ENCODE results near the gene RASL11B. TPM values are rescaled to one million over a fixed set of nuclear protein-coding genes. Genes with fewer than 3 reads are reported as not detected.

RASL11B gene
- total RNA-seq, 3 donors from 2014 or later = 3.1 to 4.9 TPM; not detected in 1

- intact Hi-C loops (cut with DNase I; ENCODE audit: low total_unique reads) = no loop called here
These were observed 21.4 kb upstream of the RASL11B start for GRCh38 chr4:52840531-52841370.

GRCh38 chr4:52841682-52842456 is 20.2 kb upstream of the RASL11B start:
- H3K27ac ChIP-seq = peak overlapping the region; percentile 67 to 86
- H3K27me3 ChIP-seq = no peaks in the 10 kb centered on the region
- H3K4me1 ChIP-seq = peaks cover 10 to 11% of the 10 kb centered on the region in 2 donors
- no peaks in the 10 kb centered on the region for H3K9me3 ChIP-seq
- no peaks in the 10 kb centered on the region for H3K36me3 ChIP-seq
- DNase-seq (ENCODE audit: low spot score in 2 of 2) = no peak
- peak overlapping the region in 1 of 3 donors; percentile 30 for H3K4me3 ChIP-seq
- TF ChIP-seq CTCF (IDR thresholded peaks at IDR 0.05) (no peak), POLR2A (IDR thresholded peaks at IDR 0.05) (no peak), POLR2AphosphoS5 (IDR thresholded peaks at IDR 0.05) (no peak)
- intact Hi-C loops (cut with DNase I; ENCODE audit: low total_unique reads) = no loop called here

More at GRCh38 chr4:52840531-52841370, 21.4 kb upstream of the RASL11B start:
- TF ChIP-seq POLR2AphosphoS5 (IDR thresholded peaks at IDR 0.05) (no peak), CTCF (IDR thresholded peaks at IDR 0.05) (no peak), POLR2A (IDR thresholded peaks at IDR 0.05) (no peak)
- Histone ChIP-seq H3K4me1 (peaks cover 10 to 11% of the 10 kb centered on the region in 2 donors), H3K36me3 (no peaks in the 10 kb centered on the region), H3K4me3 (no peak overlapping the region), H3K27ac (peak overlapping the region in 1 of 2 donors; percentile 50), H3K27me3 (no peaks in the 10 kb centered on the region), H3K9me3 (no peaks in the 10 kb centered on the region)
- no peak for DNase-seq (ENCODE audit: low spot score in 2 of 2)

GRCh38 chr4:52842792-52843191 is 19.3 kb upstream of the RASL11B start:
- peaks cover 10 to 11% of the 10 kb centered on the region in 2 donors for H3K4me1 ChIP-seq
- no peaks in the 10 kb centered on the region for H3K27me3 ChIP-seq
- H3K9me3 ChIP-seq = no peaks in the 10 kb centered on the region
- no peak for DNase-seq (ENCODE audit: low spot score in 2 of 2)
- H3K36me3 ChIP-seq = no peaks in the 10 kb centered on the region
- intact Hi-C loops (cut with DNase I; ENCODE audit: low total_unique reads) = no loop called here
- H3K27ac ChIP-seq = no peak overlapping the region
- H3K4me3 ChIP-seq = no peak overlapping the region
- TF ChIP-seq CTCF (IDR thresholded peaks at IDR 0.05) = no peak
- no peak for TF ChIP-seq POLR2A (IDR thresholded peaks at IDR 0.05)
- TF ChIP-seq POLR2AphosphoS5 (IDR thresholded peaks at IDR 0.05) = no peak

- no peak for DNase-seq (ENCODE audit: low spot score in 2 of 2)
- H3K27me3 ChIP-seq = no peaks in the 10 kb centered on the region
- no peaks in the 10 kb centered on the region for H3K9me3 ChIP-seq
- no peak overlapping the region for H3K4me3 ChIP-seq
- TF ChIP-seq POLR2A (IDR thresholded peaks at IDR 0.05) (no peak), POLR2AphosphoS5 (IDR thresholded peaks at IDR 0.05) (no peak), CTCF (IDR thresholded peaks at IDR 0.05) (no peak)
- H3K4me1 ChIP-seq = peaks cover 10% of the 10 kb centered on the region in 2 donors
- no peak overlapping the region for H3K27ac ChIP-seq
- H3K36me3 ChIP-seq = no peaks in the 10 kb centered on the region
- intact Hi-C loops (cut with DNase I; ENCODE audit: low total_unique reads) = no loop called here
These were observed 18.8 kb upstream of the RASL11B start for GRCh38 chr4:52843351-52843750.

GRCh38 chr4:52843958-52844357 is 18.2 kb upstream of the RASL11B start:
- intact Hi-C loops (cut with DNase I; ENCODE audit: low total_unique reads) = no loop called here
- TF ChIP-seq CTCF (IDR thresholded peaks at IDR 0.05) (no peak), POLR2A (IDR thresholded peaks at IDR 0.05) (no peak), POLR2AphosphoS5 (IDR thresholded peaks at IDR 0.05) (no peak)
- Histone ChIP-seq H3K4me3 (no peak overlapping the region), H3K36me3 (no peaks in the 10 kb centered on the region), H3K27me3 (no peaks in the 10 kb centered on the region), H3K27ac (no peak overlapping the region), H3K9me3 (no peaks in the 10 kb centered on the region), H3K4me1 (peaks cover 6 to 10% of the 10 kb centered on the region in 2 donors)
- DNase-seq (ENCODE audit: low spot score in 2 of 2) = no peak

Data from breast epithelium (tissue), 4 donors.